Adipose tissue (tissue), 3 donors: ENCODE measurements around the gene DNAH1. TPM values are rescaled to one million over a fixed set of nuclear protein-coding genes. Genes with fewer than 3 reads are reported as not detected.

ENCODE experiments used
- H3K27ac ChIP-seq: one replicate; pipeline ENCODE4 v1.5.1; 2013; ENCODE audit warnings: low read depth, low read length
- WGBS, 3 donors: extraction: QIAGEN DNeasy Blood & Tissue Kit; methylation state at CpG; one replicate each; pipeline ENCODE4 v1.1.7; 2013; 5-methylcytosine and 5-hydroxymethylcytosine counted together
- polyA plus RNA-seq, 3 donors: library from polyadenylated mRNA; stranded (reverse); fragments of 200-250 nt; gene quantifications; one replicate each; pipeline ENCODE4 v1.2.3, GENCODE V29; 2013
- donor health status: healthy with polysubstance abuse.
- donor health status: Bipolar disorder and iron deficiency.
- donor health status: healthy.

DNAH1 gene
- polyA plus RNA-seq, 3 donors, result 2.4 to 10.7 (median 8.0) TPM

- no peak overlapping the region for H3K27ac ChIP-seq
- 93 to 95% (median 94%) methylated on average over 6 of the region's 6 CpGs for WGBS, 3 donors
Observed at GRCh38 chr3:52405066-52405465, 88.9 kb downstream of the DNAH1 start.

DNA sequence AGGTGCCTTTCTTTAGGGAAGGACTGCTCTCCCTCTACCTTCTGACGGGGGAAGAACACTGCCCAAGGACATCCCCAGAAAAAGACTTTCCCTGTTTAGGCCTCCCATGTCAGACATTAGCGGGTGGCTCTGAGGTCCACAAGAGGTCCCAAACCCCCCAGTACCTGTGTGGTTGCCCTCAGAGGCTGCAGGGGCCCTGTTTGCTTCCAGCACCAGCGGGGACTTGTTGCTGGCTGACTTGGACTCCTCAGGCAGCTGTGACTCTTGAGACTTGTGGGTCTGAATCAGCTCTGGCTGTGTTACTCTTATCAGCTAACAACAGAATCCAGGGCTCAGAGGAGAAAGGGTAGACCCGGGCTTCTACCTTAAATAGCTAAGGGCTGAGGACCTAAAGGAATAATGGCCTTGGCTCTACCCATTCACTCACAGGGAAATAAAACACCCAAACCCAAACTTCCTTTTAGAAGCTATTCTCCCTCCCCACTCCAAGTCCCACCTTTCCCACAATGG is 89.5 kb downstream of the DNAH1 start:
- no peak overlapping the region for H3K27ac ChIP-seq
- 90 to 96% (median 91%) methylated on average over 4 of the region's 4 CpGs for WGBS, 3 donors

DNA sequence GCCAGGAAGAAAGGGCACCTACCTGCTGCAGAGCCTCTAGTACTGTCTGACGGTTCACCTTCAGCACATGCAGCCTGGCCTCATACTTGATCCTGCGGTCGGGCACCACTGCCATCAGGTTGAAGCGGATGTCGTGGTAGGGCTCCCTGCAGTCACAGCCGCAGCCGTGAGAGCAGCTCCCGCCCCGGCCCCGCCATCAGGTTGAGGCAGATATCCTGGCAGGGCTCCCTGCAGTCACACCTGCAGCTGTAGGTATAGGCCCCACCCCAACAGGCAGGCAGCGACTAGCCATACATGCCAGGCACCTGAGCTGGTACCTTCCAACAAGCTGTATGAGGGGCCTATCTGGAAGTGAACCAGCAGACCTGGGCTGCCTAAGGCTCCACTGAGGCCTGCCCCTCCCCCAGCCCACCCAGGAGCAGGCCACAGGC is 90.1 kb downstream of the DNAH1 start:
- no peak overlapping the region for H3K27ac ChIP-seq
- WGBS, 3 donors, result 80 to 94% (median 89%) methylated on average over 9 to 11 of the region's 11 CpGs

GRCh38 chr3:52406791-52407510 is 90.8 kb downstream of the DNAH1 start:
- WGBS, 3 donors, result 93 to 95% (median 94%) methylated on average over 20 of the region's 20 CpGs

GRCh38 chr3:52407779-52408178 is 91.7 kb downstream of the DNAH1 start:
- no peak overlapping the region for H3K27ac ChIP-seq
- WGBS, 3 donors, result 78 to 93% (median 90%) methylated on average over 3 of the region's 3 CpGs

More at GRCh38 chr3:52406791-52407510, 90.8 kb downstream of the DNAH1 start:
- H3K27ac ChIP-seq, result no peak overlapping the region

DNA sequence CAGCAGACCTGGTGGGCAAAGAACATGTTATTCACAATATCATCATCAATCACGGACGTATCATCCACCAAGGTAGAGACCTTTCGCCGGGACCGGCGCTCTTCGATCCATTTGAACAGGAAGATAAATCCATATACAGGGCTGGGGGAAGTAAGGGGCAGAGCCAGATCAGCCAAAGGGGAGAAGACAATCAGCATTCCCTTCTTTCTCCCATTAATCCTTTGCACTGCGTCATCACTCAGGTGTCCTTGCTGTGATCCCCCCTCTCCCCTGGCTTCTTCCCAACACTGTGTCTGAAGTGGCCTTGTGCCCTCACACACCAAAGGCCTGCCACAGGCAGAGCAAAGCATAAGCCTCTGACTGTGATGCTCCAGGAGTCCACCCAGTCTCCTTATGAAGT is 92.3 kb downstream of the DNAH1 start:
- WGBS, 3 donors, result 89 to 95% (median 90%) methylated on average over 8 of the region's 8 CpGs
- no peak overlapping the region for H3K27ac ChIP-seq

DNA sequence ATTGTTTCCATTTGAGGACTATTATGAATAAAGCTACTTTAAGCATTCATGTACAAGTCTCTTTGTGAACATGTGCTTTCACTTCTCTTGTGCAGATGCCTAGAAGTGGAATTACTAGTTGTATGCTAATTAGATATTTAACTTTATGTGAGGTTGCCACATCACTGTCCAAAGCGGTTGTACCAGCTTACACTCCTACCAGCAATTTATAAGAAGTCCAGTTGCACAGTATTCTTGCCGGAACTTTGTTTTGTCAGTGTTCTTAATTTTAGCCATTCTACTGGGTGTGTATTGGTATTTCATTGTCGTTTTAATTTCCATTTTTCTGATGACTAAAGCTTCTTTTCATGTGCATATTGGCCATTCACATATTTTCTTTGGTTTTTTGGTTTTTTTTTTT is 99.7 kb downstream of the DNAH1 start:
- 91 to 92% (median 92%) methylated on average over 3 of the region's 3 CpGs for WGBS, 3 donors
- H3K27ac ChIP-seq, result no peak overlapping the region

GRCh38 chr3:52420388-52420787 is 104.3 kb downstream of the DNAH1 start:
- WGBS, 3 donors, result 63 to 83% (median 76%) methylated on average over 2 of the region's 2 CpGs
- no peak overlapping the region for H3K27ac ChIP-seq

DNA sequence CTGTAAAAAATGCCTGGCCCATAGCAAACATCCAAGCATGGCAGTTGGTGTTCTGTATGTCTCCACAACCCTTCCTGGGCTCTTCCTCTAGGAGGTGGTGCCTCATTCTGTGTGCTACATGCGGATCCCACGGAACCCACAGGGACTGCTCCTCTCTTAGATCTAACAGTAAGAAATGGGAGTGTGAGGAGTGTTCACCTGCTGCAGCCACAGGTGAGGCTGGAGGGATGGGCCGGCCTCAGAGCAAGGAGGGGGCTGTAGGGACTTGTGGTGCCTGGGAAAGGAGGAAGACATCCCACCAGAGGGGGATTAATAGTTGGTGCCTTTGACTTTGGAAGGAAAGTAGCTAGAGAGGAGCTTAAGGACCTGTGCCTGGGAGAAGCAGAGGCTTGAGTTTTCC is 106.5 kb downstream of the DNAH1 start:
- WGBS, 3 donors, result 86 to 94% (median 87%) methylated on average over 3 of the region's 3 CpGs
- no peak overlapping the region for H3K27ac ChIP-seq

- 57 to 64% (median 61%) methylated on average over 5 of the region's 5 CpGs for WGBS, 3 donors
- H3K27ac ChIP-seq, result no peak overlapping the region
Observed at GRCh38 chr3:52423173-52423572, 107.1 kb downstream of the DNAH1 start.

- no peak overlapping the region for H3K27ac ChIP-seq
- WGBS, 3 donors, result 10 to 15% (median 13%) methylated on average over 7 of the region's 7 CpGs
Observed at GRCh38 chr3:52428151-52429005, 112.3 kb downstream of the DNAH1 start.

- WGBS, 3 donors, result 37 to 47% (median 44%) methylated on average over 3 of the region's 3 CpGs
- no peak overlapping the region for H3K27ac ChIP-seq
Observed at GRCh38 chr3:52429031-52429430, 112.9 kb downstream of the DNAH1 start.

DNA sequence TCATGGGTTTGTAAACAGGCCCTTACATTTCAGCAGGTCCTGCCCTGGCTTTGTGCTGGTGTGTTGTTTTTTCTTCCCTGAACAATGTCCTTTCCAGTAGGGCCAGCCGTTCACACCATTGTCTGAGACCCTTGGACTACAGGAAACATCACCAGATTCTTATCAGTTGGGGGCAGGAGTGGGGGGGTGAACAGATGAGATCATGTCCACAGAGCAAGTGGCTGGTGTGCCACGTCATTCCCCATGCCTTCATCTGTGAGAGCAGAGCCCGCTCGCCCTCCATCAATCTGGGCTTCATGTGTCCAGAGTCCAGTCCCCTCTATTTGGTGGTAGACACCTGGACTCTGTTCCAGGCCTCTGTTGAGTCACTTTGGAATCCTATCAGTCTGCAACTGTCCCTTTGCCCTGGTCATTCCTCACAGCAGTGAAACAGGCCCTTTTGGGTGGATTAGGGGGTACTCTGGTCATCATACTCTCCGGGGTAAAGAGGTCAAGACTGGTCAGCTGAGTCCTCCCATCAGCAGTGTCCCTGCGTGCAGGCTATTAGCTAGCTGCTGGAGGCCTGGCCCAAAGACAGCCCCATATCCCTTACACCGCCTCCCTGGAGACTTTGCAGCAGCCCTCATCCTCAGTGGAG is 113.8 kb downstream of the DNAH1 start:
- WGBS, 3 donors, result 67 to 80% (median 75%) methylated on average over 7 of the region's 7 CpGs
- H3K27ac ChIP-seq, result no peak overlapping the region

DNA sequence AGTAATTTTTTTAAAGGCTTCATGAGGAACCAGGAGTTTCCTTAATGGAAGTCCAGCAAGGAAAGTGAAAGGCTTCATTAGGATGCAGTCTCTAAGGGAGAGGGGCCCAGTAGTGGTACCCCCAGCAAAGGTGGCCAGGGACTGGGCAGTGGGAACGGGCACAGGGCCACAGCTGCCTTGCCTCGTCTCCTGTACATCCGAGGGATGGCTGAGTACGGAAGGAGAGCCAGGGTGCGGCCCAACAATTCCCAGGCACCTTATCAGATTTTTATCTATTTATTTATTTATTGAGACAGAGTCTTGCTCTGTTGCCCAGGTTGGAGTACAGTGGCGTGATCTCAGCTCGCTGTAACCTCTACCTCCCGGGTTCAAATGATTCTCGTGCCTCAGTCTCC is 114.3 kb downstream of the DNAH1 start:
- no peak overlapping the region for H3K27ac ChIP-seq
- 86 to 91% (median 90%) methylated on average over 9 of the region's 9 CpGs for WGBS, 3 donors

- WGBS, 3 donors, result 66 to 75% (median 69%) methylated on average over 10 of the region's 10 CpGs
- no peak overlapping the region for H3K27ac ChIP-seq
Observed at GRCh38 chr3:52431459-52432223, 115.5 kb downstream of the DNAH1 start.

- H3K27ac ChIP-seq, result no peak overlapping the region
- 74 to 79% (median 74%) methylated on average over 6 of the region's 6 CpGs for WGBS, 3 donors
Observed at GRCh38 chr3:52432225-52432624, 116.1 kb downstream of the DNAH1 start.

DNA sequence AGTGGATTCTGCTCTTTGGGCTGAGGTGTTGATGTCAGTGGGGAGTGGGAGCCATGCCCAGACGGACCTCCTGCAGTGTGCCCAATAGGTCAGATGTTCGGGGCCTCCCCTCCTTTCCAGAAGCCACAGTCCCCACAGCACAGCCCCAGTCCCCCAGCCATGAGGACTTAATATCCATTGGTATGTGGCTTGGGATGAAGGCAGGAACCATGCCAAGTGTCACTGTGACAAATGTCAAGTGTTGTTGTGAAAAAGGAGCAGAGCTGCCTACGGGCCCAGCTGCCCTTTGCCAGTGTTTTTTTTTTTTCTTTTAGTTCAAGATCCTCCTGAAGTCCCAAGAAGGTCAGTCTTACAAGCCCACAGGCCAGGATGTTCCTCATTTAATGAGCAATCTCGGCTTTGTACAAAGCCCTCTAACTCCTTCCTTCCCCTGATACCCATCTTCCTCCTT is 116.6 kb downstream of the DNAH1 start:
- 35 to 62% (median 57%) methylated on average over 4 of the region's 4 CpGs for WGBS, 3 donors
- no peak overlapping the region for H3K27ac ChIP-seq

DNA sequence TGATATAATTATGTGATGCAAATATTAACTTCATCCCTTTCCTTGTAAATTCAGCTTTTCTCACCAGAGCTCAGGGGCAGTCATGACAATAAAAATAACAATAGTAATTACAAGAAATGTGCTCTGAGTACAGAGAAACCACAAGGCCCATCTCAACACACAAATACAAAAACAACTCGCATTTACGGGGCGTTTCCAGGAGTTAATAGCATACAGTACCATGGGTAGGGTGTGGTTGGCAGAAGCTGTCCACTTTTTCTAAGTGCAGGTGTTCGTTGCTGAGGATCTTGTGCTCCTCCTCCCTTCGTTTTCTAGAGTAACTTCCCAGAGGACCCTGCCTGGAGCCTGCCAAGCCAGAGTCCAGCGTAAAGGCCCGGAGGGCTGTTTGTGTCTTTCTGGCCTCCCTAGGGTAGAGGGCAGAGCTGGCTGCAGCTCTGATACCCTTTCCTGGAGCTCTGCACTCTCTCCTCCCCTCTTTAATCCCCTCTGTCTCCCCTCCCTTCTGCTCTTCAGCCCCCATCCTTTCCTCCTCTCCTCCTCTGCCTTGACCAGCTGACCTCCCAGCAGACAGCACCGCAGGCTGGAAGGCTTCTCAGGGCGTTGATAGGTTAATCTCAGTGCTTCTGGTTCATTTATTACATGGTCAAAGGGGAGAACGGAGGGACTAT is 117.3 kb downstream of the DNAH1 start:
- WGBS, 3 donors, result 49 to 75% (median 58%) methylated on average over 10 of the region's 10 CpGs
- no peak overlapping the region for H3K27ac ChIP-seq
